Measurements from ENCODE around the gene NMS.

The NMS gene

GRCh38 chr2:100502782-100503181, 32.5 kb downstream of the NMS start:
- Histone ChIP-seq H3K27ac (no peak overlapping the region), H3K4me3 (ENCODE audit: low read depth, low read length) (no peak overlapping the region), H3K27me3 (ENCODE audit: control insufficient read depth, insufficient read depth, low read length) (no peaks in the 10 kb centered on the region), H3K79me2 (no peaks in the 10 kb centered on the region), H3K36me3 (ENCODE audit: control insufficient read depth, insufficient read depth, low read length) (no peaks in the 10 kb centered on the region), H3K9ac (no peak overlapping the region), H2AFZ (no peak overlapping the region), H3K4me2 (ENCODE audit: low read length) (no peak overlapping the region), H3K4me1 (no peaks in the 10 kb centered on the region), H3K9me3 (ENCODE audit: control insufficient read depth, low read length) (no peaks in the 10 kb centered on the region)
- TF ChIP-seq CTCF (IDR thresholded peaks at IDR 0.05), result no peak

DNA sequence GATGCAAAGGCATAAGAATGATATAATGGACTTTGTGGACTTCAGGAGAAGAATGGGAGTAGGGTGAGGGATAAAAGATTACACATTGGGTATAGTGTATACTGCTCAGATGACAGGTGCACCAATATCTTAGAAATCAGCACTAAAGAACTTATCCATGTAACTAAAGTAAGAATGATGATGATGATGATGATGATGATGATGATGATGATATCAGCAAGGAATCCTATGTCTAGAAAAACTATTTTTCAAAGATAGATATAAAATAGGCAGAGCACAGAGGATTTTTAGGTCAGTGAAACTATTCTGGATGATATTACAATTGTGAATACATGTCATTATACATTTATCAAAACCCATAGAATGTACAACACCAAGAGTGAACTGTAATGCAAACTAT, 34.3 kb downstream of the NMS start:
- Histone ChIP-seq H2AFZ (no peak overlapping the region), H3K27me3 (ENCODE audit: control insufficient read depth, insufficient read depth, low read length) (no peaks in the 10 kb centered on the region), H3K27ac (no peak overlapping the region), H3K4me1 (no peaks in the 10 kb centered on the region), H3K9ac (no peak overlapping the region), H3K9me3 (ENCODE audit: control insufficient read depth, low read length) (peaks cover 2% of the 10 kb centered on the region), H3K4me3 (ENCODE audit: low read depth, low read length) (no peak overlapping the region), H3K79me2 (no peaks in the 10 kb centered on the region), H3K36me3 (ENCODE audit: control insufficient read depth, insufficient read depth, low read length) (no peaks in the 10 kb centered on the region), H3K4me2 (ENCODE audit: low read length) (no peak overlapping the region)
- no peak for TF ChIP-seq CTCF (IDR thresholded peaks at IDR 0.05)

GRCh38 chr2:100509066-100509465, 38.8 kb downstream of the NMS start:
- no peaks in the 10 kb centered on the region for H3K27me3 ChIP-seq (ENCODE audit: control insufficient read depth, insufficient read depth, low read length)
- no peak for TF ChIP-seq CTCF (IDR thresholded peaks at IDR 0.05)
- H3K4me2 ChIP-seq (ENCODE audit: low read length), result no peak overlapping the region
- H3K79me2 ChIP-seq, result no peaks in the 10 kb centered on the region
- H2AFZ ChIP-seq, result no peak overlapping the region
- no peaks in the 10 kb centered on the region for H3K4me1 ChIP-seq
- no peak overlapping the region for H3K27ac ChIP-seq
- H3K36me3 ChIP-seq (ENCODE audit: control insufficient read depth, insufficient read depth, low read length), result no peaks in the 10 kb centered on the region
- peaks cover 2% of the 10 kb centered on the region for H3K9me3 ChIP-seq (ENCODE audit: control insufficient read depth, low read length)
- no peak overlapping the region for H3K9ac ChIP-seq
- no peak overlapping the region for H3K4me3 ChIP-seq (ENCODE audit: low read depth, low read length)

DNA sequence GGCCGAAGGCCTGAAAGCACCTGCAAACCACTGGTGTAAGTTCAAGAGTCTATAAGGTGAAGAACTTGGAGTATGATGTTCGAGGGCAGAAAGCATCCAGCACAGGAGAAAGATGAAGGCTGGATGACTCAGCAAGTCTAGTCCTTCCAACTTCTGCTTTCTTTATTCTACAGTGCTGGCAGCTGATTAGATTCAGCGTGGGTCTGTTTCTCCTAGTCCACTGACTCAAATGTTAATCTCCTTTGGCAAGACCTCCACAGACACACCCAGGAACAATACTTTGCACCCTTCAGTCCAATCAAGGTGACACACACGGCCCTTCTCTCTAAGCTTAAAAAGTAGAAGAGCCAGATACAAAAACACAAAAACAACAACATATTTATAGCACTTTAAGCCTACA, 43.4 kb downstream of the NMS start:
- H3K4me2 ChIP-seq (ENCODE audit: low read length), result no peak overlapping the region
- H3K4me3 ChIP-seq (ENCODE audit: low read depth, low read length), result no peak overlapping the region
- H3K27me3 ChIP-seq (ENCODE audit: control insufficient read depth, insufficient read depth, low read length), result no peaks in the 10 kb centered on the region
- peaks cover 2% of the 10 kb centered on the region for H3K9me3 ChIP-seq (ENCODE audit: control insufficient read depth, low read length)
- H3K36me3 ChIP-seq (ENCODE audit: control insufficient read depth, insufficient read depth, low read length), result no peaks in the 10 kb centered on the region
- H3K9ac ChIP-seq, result no peak overlapping the region
- no peak overlapping the region for H2AFZ ChIP-seq
- no peaks in the 10 kb centered on the region for H3K79me2 ChIP-seq
- no peak overlapping the region for H3K27ac ChIP-seq
- no peak for TF ChIP-seq CTCF (IDR thresholded peaks at IDR 0.05)
- H3K4me1 ChIP-seq, result no peaks in the 10 kb centered on the region

DNA sequence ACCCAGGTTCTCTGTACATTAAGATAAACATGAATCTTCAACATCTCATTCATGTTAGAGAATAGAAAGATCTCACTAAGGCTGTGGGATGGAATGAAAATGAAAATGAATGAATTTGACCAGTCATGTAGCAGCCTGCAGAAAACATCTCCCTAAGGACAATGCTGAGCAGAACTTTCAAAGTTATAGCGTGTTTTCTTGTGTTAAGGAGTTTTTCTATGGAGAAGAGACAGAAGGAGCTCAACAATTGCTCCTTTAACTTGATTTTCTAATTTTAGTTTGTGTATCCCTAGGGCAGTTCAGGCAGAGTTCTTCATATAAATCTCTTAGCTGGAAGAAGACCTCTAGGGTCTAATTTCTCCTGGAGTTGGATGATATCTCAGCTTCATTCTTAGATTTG, 47.3 kb downstream of the NMS start:
- Histone ChIP-seq H3K9me3 (ENCODE audit: control insufficient read depth, low read length) (no peaks in the 10 kb centered on the region), H3K4me2 (ENCODE audit: low read length) (no peak overlapping the region), H3K4me1 (no peaks in the 10 kb centered on the region), H3K27me3 (ENCODE audit: control insufficient read depth, insufficient read depth, low read length) (no peaks in the 10 kb centered on the region), H3K4me3 (ENCODE audit: low read depth, low read length) (no peak overlapping the region), H3K27ac (no peak overlapping the region), H3K9ac (no peak overlapping the region), H2AFZ (no peak overlapping the region), H3K36me3 (ENCODE audit: control insufficient read depth, insufficient read depth, low read length) (no peaks in the 10 kb centered on the region), H3K79me2 (no peaks in the 10 kb centered on the region)
- no peak for TF ChIP-seq CTCF (IDR thresholded peaks at IDR 0.05)
